HG02870 (cell line): ENCODE data around the gene NFATC4.
"Not testable (repeated sequence)": the region's sequence is repeated elsewhere in the genome, so short reads cannot be mapped to it uniquely, and the experiment has no call there.

Experiments used
- ATAC-seq: cut with Tn5 transposase; IDR thresholded peaks from one replicate; pipeline ENCODE4 v1.9.1; 2021; ENCODE audit warnings: mild to moderate bottlenecking, moderate library complexity; ENCODE audit not compliant: unreplicated experiment

NFATC4 gene

DNA sequence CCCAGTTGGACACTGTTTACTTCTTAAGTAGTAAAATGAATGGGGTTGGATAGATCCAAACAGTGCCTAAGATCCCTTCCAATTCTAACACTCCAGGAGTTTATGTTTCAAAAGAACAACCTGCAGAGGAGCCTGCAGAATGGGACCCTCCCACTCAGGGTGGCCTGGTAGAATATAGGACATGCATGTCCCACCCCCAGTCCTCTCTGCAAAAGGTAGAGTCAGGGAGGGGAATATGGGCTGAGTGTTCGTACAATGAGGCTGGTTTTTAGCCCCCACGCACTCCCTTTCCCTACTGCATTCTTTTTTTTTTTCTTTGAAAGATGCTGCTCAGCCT is 19.0 kb downstream of the NFATC4 start:
- ATAC-seq = no peak

DNA sequence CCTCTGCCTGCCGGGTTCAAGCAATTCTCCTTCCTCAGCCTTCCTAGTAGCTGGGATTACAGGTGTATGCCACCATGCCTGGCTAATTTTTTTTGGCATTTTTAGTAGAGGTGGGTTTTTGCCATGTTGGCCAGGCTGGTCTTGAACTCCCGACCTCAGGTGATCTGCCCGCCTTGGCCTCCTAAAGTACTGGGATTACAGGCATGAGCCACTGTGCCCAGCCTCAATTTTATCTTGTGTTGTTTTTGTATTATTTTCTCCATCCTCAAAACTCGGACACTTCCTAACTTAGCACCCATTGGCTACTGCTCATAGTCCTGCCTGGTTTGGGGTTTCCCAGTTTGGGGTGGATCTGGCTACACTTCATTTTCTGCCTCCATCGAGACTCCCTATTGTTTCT is 19.6 kb downstream of the NFATC4 start:
- not testable (repeated sequence) for ATAC-seq

DNA sequence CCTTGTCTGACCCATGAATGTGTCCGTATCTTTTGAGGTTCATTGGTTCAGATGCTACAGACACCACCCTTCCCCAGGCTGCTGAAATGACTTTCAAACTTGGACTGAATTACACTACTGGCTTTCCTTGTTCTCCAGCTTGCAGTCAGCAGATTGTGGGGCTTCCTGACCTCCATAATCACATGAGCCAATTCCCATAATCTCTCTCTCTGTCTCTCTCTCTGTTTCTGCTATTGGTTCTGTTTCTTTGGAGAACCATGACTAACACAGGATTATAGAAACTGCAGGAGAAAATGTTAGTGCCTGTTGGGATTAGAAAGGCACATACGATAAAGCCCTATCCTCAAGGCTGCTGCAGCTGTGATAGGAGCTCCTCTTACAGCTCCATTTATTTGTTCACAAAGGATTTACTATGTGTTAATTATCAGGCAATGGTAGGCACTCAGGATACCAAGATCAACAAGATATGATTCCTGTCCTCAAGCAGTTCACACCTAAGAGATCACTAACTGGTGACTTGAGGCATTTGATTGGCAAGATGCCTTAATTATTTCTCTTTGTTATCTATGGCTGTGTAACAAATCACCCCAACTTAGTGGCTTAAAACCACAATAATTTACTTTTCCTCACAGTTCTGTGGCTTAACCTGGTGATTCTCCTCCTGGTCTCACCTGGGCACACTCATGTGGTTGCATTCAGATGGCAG is 20.6 kb downstream of the NFATC4 start:
- no peak for ATAC-seq

- no peak for ATAC-seq
Observed at GRCh38 chr14:24389226-24389848, 21.4 kb downstream of the NFATC4 start.

DNA sequence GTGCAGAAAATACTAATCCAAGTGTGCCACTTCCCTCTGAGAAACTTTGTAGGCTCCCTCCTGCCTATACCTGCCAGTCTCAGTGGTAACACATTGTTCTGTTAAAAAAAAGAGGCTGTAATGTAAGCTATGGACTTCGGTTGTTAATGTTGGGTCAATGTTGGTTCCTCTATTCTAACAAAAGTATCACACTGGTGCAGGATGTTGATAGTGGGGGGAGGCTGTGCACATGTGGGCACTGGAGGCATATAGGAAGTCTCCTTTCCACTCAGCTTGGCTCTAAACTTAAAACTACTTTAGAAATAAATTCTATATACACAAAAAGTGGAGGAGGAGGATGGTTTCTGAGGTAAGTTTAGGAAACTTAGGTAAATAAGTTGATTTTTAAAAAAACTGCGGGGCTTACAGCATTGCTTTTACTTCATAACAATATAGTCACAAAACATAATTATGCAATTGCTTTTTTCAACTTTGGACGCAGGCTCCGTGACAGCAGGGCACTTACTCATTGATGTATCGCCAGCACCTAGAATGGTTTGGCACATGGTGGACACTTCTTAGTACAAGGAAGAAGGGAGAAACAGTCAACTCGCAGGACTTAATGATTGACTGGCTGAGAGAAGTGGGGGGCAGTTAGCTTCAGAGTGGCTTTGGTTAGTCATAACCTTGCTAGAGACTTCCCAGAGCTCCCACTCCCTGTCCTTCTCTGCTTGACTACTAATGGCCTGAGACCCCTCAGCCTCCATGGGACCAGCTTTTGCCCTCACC is 22.9 kb downstream of the NFATC4 start:
- no peak for ATAC-seq

- no peak for ATAC-seq
Observed at GRCh38 chr14:24392325-24393091, 24.5 kb downstream of the NFATC4 start.

GRCh38 chr14:24394275-24394674 is 26.3 kb downstream of the NFATC4 start:
- no peak for ATAC-seq

- ATAC-seq = no peak
Observed at GRCh38 chr14:24395609-24396582, 27.9 kb downstream of the NFATC4 start.

- ATAC-seq = no peak
Observed at GRCh38 chr14:24397639-24398292, 29.8 kb downstream of the NFATC4 start.

DNA sequence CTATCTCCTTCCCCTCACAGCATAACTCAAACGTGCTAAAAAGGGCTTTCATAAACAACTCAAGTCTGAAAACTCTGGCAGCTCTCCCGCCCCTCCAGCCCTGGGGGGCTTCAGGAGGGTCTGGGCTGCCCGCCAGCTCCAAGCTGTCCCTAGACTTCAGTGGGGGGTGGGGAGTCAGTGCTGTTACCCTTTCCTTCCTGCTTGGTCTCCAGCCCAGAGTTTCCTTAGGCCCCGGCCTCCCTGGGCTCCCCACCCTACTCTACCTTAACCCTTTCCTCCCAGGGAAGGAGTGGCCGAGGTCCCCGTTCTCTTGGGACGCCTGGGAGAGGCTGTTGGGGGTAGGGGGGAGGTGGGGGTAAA is 30.3 kb downstream of the NFATC4 start:
- no peak for ATAC-seq

- ATAC-seq = no peak
Observed at GRCh38 chr14:24398653-24399446, 30.9 kb downstream of the NFATC4 start, which contains the start of gene NYNRIN. Gene NYNRIN (plus strand): TSS chr14:24399003. CDS start chr14:24399247, 244 bp downstream.

GRCh38 chr14:24399447-24399822 is 31.5 kb downstream of the NFATC4 start:
- no peak for ATAC-seq

GRCh38 chr14:24399999-24400718 is 32.2 kb downstream of the NFATC4 start:
- no peak for ATAC-seq

- ATAC-seq = no peak
Observed at GRCh38 chr14:24401810-24402702, 34.1 kb downstream of the NFATC4 start.

GRCh38 chr14:24403294-24403998 is 35.5 kb downstream of the NFATC4 start:
- no peak for ATAC-seq

GRCh38 chr14:24404814-24405213 is 36.8 kb downstream of the NFATC4 start:
- no peak for ATAC-seq

GRCh38 chr14:24406416-24406815 is 38.4 kb downstream of the NFATC4 start:
- no peak for ATAC-seq
